ENCODE results near the gene MOB3C. TPM values are rescaled to one million over a fixed set of nuclear protein-coding genes. Genes with fewer than 3 reads are reported as not detected.

MOB3C gene
- total RNA-seq, 1 donor from 2014 or later = 1.1 TPM

GRCh38 chr1:46568461-46568891 is 48.1 kb downstream of the MOB3C start:
- H3K9ac ChIP-seq = no peak overlapping the region
- Mint-ChIP-seq H3K27ac (no peak overlapping the region), H3K9me3 (no peaks in the 10 kb centered on the region), H3K4me1 (peaks cover 18% of the 10 kb centered on the region), H3K4me3 (no peak overlapping the region), H3K27me3 (ENCODE audit: insufficient read depth, low read depth) (peaks cover 2% of the 10 kb centered on the region), H3K36me3 (peaks cover 8% of the 10 kb centered on the region)
- no peaks in the 10 kb centered on the region for H3K79me2 ChIP-seq (ENCODE audit: low read depth)
- H3F3A ChIP-seq (ENCODE audit: low read depth) = peaks cover 23% of the 10 kb centered on the region
- no peaks in the 10 kb centered on the region for H3K27me3 ChIP-seq
- H3K4me3 ChIP-seq = no peak overlapping the region
- peak; percentile 56 for DNase-seq (ENCODE audit: low spot score)
- no peaks in the 10 kb centered on the region for H3K9me3 ChIP-seq (ENCODE audit: low read depth)
- H3K4me2 ChIP-seq = peak overlapping the region; percentile 36
- TF ChIP-seq EZH2 (IDR thresholded peaks at IDR 0.05) (no peak), EZH2phosphoT487 (IDR thresholded peaks at IDR 0.05) (peak; percentile 29)
- H3K27ac ChIP-seq = no peak overlapping the region
- H4K20me1 ChIP-seq (ENCODE audit: low read depth) = peaks cover 4% of the 10 kb centered on the region
- H3K36me3 ChIP-seq = no peaks in the 10 kb centered on the region
- H2AFZ ChIP-seq (replicated peaks) = no peak overlapping the region
- peaks cover 18% of the 10 kb centered on the region for H3K4me1 ChIP-seq

GRCh38 chr1:46563341-46563740 is 53.3 kb downstream of the MOB3C start:
- Histone ChIP-seq H3K27me3 (no peaks in the 10 kb centered on the region), H3K4me2 (no peak overlapping the region), H3K36me3 (no peaks in the 10 kb centered on the region), H3K79me2 (ENCODE audit: low read depth) (no peaks in the 10 kb centered on the region), H3K4me3 (no peak overlapping the region), H3F3A (ENCODE audit: low read depth) (peaks cover 13% of the 10 kb centered on the region), H3K9me3 (ENCODE audit: low read depth) (no peaks in the 10 kb centered on the region), H3K27ac (no peak overlapping the region), H2AFZ (replicated peaks) (no peak overlapping the region), H3K4me1 (peaks cover 10% of the 10 kb centered on the region), H4K20me1 (ENCODE audit: low read depth) (peaks cover 5% of the 10 kb centered on the region), H3K9ac (no peak overlapping the region)
- Mint-ChIP-seq H3K36me3 (peaks cover 16% of the 10 kb centered on the region), H3K27ac (peak overlapping the region; percentile 28), H3K4me1 (peaks cover 14% of the 10 kb centered on the region), H3K9me3 (no peaks in the 10 kb centered on the region), H3K4me3 (no peak overlapping the region), H3K27me3 (ENCODE audit: insufficient read depth, low read depth) (peaks cover 5% of the 10 kb centered on the region)
- DNase-seq (ENCODE audit: low spot score) = no peak
- TF ChIP-seq EZH2 (IDR thresholded peaks at IDR 0.05) (no peak), EZH2phosphoT487 (IDR thresholded peaks at IDR 0.05) (no peak), CTCF (IDR thresholded peaks at IDR 0.05) (no peak)

- H3K27ac Mint-ChIP-seq = no peak overlapping the region
- no peak for TF ChIP-seq EZH2phosphoT487 (IDR thresholded peaks at IDR 0.05)
- no peak for DNase-seq (ENCODE audit: low spot score)
- peaks cover 5% of the 10 kb centered on the region for H3K27me3 Mint-ChIP-seq (ENCODE audit: insufficient read depth, low read depth)
- peaks cover 18% of the 10 kb centered on the region for H3K4me1 Mint-ChIP-seq
- no peaks in the 10 kb centered on the region for H3K27me3 ChIP-seq
- no peaks in the 10 kb centered on the region for H3K9me3 Mint-ChIP-seq
- peaks cover 13% of the 10 kb centered on the region for H3F3A ChIP-seq (ENCODE audit: low read depth)
- H3K4me2 ChIP-seq = no peak overlapping the region
- H4K20me1 ChIP-seq (ENCODE audit: low read depth) = peaks cover 5% of the 10 kb centered on the region
- H3K27ac ChIP-seq = no peak overlapping the region
- H2AFZ ChIP-seq (replicated peaks) = no peak overlapping the region
- no peaks in the 10 kb centered on the region for H3K36me3 ChIP-seq
- H3K9ac ChIP-seq = no peak overlapping the region
- H3K9me3 ChIP-seq (ENCODE audit: low read depth) = no peaks in the 10 kb centered on the region
- no peaks in the 10 kb centered on the region for H3K79me2 ChIP-seq (ENCODE audit: low read depth)
- H3K4me1 ChIP-seq = peaks cover 11% of the 10 kb centered on the region
- H3K4me3 Mint-ChIP-seq = no peak overlapping the region
- H3K36me3 Mint-ChIP-seq = peaks cover 16% of the 10 kb centered on the region
- H3K4me3 ChIP-seq = no peak overlapping the region
Observed at GRCh38 chr1:46562498-46562897, 54.1 kb downstream of the MOB3C start.

- H3K4me2 ChIP-seq = peak overlapping the region; percentile 31
- TF ChIP-seq EZH2 (IDR thresholded peaks at IDR 0.05) (no peak), EZH2phosphoT487 (IDR thresholded peaks at IDR 0.05) (no peak), CTCF (IDR thresholded peaks at IDR 0.05) (no peak)
- H3F3A ChIP-seq (ENCODE audit: low read depth) = peaks cover 13% of the 10 kb centered on the region
- DNase-seq (ENCODE audit: low spot score) = no peak
- Mint-ChIP-seq H3K4me3 (no peak overlapping the region), H3K9me3 (no peaks in the 10 kb centered on the region), H3K27me3 (ENCODE audit: insufficient read depth, low read depth) (peaks cover 7% of the 10 kb centered on the region), H3K36me3 (peaks cover 11% of the 10 kb centered on the region), H3K27ac (peak overlapping the region; percentile 60), H3K4me1 (peaks cover 23% of the 10 kb centered on the region)
- no peaks in the 10 kb centered on the region for H3K79me2 ChIP-seq (ENCODE audit: low read depth)
- no peak overlapping the region for H3K4me3 ChIP-seq
- H3K9ac ChIP-seq = no peak overlapping the region
- H3K9me3 ChIP-seq (ENCODE audit: low read depth) = no peaks in the 10 kb centered on the region
- peaks cover 5% of the 10 kb centered on the region for H4K20me1 ChIP-seq (ENCODE audit: low read depth)
- no peak overlapping the region for H2AFZ ChIP-seq (replicated peaks)
- H3K27ac ChIP-seq = no peak overlapping the region
- no peaks in the 10 kb centered on the region for H3K36me3 ChIP-seq
- H3K4me1 ChIP-seq = peaks cover 11% of the 10 kb centered on the region
- no peaks in the 10 kb centered on the region for H3K27me3 ChIP-seq
Observed at GRCh38 chr1:46558966-46559365, 57.6 kb downstream of the MOB3C start.

All from neural progenitor cell (in vitro differentiated cells).